Stimulated activated CD8-positive, alpha-beta memory T cell treated with anti-CD3 and anti-CD28 coated beads, Interleukin-7, amount 100 ng/mL, for 24 hours (primary cell): ENCODE data around the gene TMEM271.
"Not testable (repeated sequence)": the region's sequence is repeated elsewhere in the genome, so short reads cannot be mapped to it uniquely, and the experiment has no call there.

Experiments
- DNase-seq: peaks from one replicate; pipeline ENCODE4 v3.0.0-alpha.2; 2020; ENCODE audit warnings: low read depth

TMEM271 gene

DNA sequence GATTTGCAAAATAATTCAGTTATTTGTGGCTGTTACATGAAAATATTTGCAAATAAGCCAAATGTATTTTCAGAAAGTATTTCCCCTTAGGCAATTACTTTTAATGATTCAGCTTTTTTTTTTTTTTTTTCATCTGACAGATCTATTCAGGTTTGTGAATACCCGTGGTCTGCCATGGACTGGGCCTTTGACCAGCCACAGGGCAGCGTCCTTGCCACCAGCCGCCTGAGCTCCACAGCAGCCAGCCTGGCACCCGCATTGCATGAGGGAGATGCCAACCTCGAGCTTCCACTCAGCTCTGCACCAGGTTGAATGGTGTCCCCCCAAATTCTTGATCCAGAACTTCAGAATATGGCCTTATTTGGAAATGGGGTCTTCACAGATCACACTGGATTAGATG lies 14.7 kb downstream of the TMEM271 start:
- no peak for DNase-seq

- no peak for DNase-seq
Measured at GRCh38 chr4:560731-561291, 15.3 kb downstream of the TMEM271 start.

DNA sequence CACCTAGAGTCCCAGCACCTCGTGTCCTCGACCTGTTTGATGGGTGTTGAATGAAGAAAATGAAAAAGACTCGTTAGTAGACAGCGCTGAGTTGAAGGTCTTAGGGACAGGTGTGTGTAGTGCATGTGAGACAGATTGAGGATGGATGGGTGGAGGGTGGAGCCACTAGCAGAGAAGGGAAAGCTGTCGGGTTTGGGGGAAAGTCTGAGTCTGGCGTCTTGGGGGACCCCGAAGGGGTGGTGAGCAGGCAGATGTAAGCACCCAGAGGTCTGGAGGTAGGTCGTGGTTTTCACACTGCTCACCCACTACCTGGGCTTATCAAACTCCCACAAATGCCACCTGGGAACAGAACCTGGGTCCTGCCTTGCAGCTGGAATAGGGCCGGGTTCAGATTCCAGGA lies 16.0 kb downstream of the TMEM271 start:
- no peak for DNase-seq

DNA sequence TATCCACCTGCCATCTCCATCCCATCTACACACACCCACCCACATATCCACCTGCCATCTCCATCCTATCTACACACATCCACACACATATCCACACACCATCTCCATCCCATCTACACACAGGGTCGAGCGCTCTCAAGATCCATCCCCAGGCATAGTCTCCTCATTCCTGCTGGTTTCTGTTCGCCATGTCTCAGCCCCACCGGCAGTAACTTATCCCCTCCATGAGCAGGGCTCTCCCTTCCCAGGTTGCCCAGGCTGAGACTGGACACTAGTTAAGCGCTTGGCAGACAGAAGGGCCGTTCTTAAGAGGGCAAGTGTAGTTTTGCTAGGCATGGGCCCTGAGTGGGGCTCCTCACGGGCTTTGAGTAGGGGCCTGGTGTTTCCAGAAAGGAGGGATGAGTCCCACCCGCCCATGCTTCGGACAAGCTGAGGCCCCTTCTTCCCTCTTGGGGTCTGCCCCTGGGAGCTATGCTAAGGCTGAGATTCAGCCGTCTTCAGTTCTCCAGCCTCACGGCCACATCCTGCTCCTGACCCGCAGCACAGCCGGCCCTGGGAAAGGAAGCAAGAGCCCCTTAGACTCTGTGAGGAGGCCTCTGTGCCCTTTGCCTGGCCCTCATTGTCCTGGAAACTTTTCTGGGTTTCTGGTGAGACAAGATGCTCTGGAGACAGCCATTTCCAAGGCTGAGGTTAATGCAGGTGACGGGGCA lies 20.4 kb downstream of the TMEM271 start:
- no peak for DNase-seq

DNA sequence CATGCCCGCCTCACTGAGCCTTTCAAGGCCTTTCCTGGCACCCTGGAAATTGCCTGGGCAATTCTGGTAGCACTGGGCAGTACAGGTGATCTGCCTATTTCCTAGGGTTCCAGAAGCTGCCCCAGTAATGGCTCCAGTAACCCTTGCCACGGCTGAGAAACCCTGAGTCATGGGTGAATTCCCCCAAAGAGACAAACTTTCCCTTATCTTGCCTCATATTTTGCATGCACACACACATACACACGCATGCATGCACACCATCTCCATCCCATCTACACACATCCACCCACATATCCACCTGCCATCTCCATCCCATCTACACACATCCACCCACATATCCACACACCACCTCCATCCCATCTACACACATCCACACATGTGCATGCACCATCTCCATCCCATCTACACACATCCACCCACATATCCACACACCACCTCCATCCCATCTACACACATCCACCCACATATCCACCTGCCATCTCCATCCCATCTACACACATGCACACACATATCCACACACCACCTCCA lies 21.2 kb downstream of the TMEM271 start:
- not testable (repeated sequence) for DNase-seq

- DNase-seq: no peak
Measured at GRCh38 chr4:552019-552418, 24.1 kb downstream of the TMEM271 start.

DNA sequence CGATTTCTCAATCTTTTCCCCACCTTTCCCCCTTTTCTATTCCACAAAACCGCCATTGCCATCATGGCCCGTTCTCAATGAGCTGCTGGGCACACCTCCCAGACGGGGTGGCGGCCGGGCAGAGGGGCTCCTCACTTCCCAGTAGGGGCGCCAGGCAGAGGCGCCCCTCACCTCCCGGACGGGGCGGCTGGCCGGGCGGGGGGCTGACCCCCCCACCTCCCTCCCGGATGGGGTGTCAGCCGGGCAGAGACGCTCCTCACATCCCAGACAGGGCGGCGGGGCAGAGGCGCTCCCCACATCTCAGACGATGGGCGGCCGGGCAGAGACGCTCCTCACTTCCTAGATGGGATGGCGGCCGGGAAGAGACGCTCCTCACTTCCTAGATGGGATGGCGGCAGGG lies 25.8 kb downstream of the TMEM271 start:
- DNase-seq: not testable (repeated sequence)

- DNase-seq: no peak
Measured at GRCh38 chr4:548976-549375, 27.1 kb downstream of the TMEM271 start.

DNA sequence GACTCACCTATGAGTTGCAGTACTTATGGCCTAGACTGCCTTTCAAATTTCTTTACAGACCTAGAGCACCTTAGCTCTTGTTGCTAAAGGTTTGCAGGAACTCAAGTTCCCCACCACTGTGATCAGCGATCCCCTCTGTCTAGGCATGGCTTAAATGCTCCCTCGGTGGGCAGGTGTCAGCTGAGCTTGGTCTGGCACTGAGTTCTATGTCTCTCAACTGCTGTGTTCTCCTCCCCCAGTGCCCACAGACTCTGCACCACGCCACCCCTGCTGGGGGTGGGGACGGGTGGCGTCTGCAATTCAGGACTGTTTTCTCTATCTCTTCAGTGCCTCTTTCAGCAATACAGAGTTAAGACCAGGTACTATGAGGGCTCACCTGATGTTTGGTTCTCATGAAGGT lies 30.5 kb downstream of the TMEM271 start:
- no peak for DNase-seq

GRCh38 chr4:544386-545105 lies 31.5 kb downstream of the TMEM271 start:
- no peak for DNase-seq

GRCh38 chr4:541271-541670 lies 34.8 kb downstream of the TMEM271 start:
- no peak for DNase-seq

DNA sequence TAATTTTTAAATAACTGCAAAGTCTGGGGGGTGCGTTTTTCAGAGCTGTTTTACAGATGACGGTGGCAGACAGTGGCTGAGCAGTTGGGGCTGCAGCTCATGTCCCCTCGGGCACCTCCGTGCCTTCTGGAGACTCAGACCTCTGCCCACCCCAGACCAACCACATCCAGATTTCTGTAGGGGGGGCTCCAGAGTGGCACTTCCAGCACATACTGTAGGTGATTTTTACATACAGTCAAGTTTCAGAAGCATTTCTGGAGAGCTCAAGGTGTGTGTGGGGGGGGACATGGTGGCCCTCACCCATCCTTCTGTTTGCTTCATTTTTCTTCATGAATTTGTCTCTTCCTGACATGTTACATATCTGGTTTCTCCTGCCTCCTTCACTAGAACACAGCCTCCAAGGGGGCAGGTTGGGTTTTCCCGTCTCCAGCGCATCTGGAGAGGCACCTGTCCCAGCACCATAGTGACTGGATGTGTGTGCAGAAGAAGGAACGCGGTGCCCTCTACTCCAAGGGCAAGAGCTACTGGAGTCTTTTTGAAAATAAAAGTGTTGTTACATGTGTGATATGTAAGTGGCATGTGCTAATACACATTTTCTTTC lies 37.5 kb downstream of the TMEM271 start:
- no peak for DNase-seq

DNA sequence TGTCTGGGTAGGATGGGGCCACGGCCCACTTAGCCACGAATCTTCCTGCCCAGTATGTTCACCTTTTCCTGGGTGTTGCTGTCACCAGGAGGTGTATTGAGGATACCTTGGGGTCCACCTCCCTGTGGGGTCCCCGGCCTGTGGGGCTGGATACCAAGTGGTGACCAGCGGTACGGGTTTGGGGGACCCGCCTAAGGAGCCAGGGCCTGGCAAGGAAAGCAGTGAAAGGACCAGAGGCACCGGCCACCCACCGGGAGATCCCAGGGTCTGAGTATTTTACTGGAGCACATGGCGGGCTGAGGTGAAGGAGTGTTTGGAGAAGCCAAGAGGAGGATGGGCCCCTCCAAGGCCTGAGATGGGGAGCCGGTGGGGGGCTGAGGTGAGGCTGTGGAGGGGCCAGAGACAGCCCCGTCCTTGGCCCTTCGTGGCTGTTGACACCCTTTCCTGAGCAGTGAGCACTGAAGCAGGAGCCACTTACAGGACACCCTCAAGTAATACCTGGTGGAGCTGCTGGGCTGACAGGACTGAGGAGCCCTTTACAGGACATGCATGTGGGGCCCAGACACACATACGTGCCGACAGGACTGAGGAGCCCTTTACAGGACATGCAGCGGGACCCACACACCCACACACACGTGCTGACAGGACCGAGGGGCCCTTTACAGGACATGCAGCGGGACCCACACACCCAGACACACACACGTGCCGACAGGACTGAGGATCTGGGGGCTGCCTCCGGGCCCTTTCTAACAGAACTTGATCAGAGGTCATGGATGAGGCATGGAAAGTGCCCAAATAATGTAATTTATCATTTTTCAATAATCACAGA lies 38.4 kb downstream of the TMEM271 start:
- DNase-seq: no peak

DNA sequence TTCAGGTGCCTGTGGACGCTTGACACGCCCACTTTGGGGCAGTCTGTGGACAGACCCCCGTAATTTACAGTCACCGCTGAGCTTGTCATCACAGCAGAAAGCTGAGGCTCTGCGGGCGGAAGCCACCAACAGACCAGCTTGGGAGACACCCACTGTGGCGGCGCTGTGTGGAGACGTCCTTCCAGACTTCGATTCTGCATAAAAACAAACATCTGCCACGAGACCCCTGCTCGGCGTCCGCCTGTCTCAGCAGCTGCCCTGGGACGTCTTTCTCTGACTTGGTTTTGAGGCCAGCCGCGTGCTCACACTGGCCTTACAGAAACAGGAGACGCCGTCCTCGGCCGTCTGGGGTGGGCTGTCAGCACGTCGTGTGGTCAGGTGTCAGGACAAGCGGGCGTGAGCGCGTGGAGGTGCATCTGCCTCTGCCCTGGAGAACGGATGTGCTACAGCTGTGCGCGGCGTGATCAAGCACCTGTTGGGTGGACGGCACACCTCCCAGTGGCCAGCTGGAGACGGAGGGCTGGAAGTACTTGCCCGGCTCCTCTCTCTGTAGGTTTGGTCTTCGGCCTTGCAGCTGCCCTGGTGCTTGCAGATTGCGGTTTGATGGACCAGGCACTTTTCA lies 39.6 kb downstream of the TMEM271 start:
- no peak for DNase-seq

GRCh38 chr4:535924-536281 lies 40.2 kb downstream of the TMEM271 start:
- no peak for DNase-seq

DNA sequence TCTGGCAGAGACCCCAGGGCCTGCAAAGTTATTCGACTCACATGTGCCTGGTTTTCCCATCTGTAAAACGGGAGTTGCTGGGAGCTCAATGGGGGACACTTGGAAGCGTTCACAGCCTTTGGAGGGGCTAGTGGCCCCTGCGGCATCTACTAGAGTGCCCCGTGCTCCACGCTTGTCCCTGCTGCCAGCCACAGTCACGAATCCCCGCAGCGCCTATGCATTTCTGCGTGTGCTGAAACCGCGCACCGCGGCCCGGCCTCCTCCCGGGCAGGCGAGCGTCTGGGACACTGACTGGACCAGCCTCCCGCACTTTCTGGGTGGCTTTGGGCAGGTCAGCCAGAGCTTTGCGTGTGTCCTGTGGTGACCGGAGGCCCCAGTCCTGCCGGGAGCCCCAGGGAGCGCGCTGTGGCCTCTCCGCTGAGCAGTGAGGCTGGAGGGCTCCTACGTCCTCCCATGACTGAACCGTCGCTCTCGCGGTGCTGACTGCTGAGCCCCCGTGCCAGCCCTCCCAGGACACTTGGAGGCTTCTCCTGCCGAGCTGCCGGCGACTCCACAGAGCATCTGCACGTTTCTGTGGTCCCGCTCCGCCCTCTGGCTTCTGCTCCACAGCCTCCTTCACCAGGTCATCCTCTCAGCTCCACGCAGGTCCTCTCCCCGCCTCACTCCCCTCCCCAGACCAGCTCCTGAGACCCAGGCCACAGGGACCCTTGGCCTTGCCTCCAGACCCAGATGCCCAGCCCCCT lies 40.7 kb downstream of the TMEM271 start:
- no peak for DNase-seq

DNA sequence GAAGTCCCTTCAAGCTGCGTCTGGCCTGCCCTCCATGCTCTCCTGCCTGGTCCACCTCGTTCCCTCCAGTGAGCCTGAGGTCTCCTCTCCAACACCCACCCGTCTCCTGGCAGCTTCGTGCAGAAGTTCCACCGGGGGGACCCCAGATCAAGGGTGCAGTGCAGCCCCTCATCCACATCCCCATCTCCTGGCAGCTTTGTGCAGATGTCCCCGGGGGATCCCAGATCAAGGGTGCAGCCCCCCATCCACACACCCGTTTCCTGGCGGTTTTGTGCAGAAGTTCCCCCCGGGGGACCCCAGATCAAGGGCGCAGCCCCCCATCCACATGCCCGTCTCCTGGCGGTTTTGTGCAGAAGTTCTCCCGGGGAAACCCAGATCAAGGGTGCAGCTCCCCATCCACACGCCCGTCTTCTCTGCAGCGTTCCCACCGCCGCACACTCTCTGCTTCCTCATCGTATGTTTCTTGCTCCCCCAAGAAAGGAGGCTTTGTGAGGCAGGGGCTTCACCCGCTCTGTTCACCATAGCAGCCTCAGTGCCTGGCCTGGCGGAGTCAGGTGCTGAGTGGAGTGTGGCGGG lies 41.4 kb downstream of the TMEM271 start:
- no peak for DNase-seq

DNA sequence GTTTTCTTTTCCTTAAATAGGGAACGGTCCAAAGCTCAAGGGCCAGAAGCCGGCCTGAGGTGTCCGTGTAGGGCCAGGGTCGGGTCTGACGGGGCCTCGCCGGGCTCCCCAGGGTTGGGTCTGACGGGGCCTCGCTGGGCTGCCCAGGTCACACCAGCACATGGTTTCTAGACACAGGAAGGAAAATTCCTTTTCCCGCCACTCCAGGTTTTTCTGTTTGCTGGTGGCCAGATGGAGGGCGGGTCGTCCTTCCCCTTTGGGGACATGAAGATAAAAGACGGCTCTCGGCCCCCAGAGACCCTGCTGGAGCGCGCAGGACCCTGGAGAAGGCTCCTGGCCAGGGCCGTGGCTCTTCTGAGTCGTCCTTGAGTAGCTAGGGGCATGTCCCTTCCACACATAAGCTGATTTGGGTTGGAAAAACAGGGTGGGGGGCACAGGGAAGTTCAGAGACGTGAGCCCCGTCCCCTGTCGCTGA lies 42.0 kb downstream of the TMEM271 start:
- DNase-seq: no peak

- no peak for DNase-seq
Measured at GRCh38 chr4:533318-534100, 42.6 kb downstream of the TMEM271 start.
